Measurements from ENCODE around the gene RNLS.

Gene RNLS

DNA sequence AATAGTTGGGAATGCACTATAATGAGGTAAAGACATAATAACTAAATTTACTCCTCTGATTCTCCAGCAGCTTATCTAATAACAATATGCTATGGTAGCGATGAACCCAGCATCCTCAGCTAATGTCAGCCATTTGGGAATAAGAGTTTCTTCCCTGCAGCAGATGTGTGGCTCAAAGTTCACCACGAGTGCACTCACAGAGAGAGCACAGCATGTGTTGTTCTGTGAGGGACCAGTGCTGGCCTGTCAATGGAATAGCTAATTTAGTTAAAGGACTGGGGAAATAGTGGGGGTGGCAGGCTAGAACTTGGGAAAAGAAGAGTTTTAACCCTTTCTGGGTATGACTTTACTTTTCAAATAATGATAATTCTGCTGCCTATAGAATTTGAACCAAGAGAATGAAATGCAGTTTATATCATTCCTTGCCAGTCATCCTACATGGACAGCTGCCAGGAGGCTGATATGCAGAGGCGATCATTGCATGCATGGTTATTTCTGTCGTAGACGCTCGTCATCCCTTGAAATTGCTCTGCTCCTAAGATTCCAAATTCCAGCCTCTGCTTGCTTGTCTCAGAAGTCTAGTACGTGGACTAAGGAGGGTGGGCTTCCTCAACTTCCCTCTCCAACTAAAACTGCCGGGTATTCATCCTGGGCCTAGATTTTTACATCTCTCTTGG is 355.6 kb downstream of the RNLS start:
- H3K4me3 ChIP-seq (ENCODE audit: low read depth, low read length): no peak overlapping the region
- TF ChIP-seq POLR2A (IDR thresholded peaks at IDR 0.05; ENCODE audit: extremely low read depth, insufficient read length) (no peak), MYC (IDR thresholded peaks at IDR 0.05; ENCODE audit: low read depth, low read length) (no peak)
- TF ChIP-seq, protein P1, sequence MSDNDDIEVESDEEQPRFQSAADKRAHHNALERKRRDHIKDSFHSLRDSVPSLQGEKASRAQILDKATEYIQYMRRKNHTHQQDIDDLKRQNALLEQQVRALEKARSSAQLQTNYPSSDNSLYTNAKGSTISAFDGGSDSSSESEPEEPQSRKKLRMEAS (IDR thresholded peaks at IDR 0.05; ENCODE audit: low read depth, low read length): no peak
- TF ChIP-seq, protein P2, sequence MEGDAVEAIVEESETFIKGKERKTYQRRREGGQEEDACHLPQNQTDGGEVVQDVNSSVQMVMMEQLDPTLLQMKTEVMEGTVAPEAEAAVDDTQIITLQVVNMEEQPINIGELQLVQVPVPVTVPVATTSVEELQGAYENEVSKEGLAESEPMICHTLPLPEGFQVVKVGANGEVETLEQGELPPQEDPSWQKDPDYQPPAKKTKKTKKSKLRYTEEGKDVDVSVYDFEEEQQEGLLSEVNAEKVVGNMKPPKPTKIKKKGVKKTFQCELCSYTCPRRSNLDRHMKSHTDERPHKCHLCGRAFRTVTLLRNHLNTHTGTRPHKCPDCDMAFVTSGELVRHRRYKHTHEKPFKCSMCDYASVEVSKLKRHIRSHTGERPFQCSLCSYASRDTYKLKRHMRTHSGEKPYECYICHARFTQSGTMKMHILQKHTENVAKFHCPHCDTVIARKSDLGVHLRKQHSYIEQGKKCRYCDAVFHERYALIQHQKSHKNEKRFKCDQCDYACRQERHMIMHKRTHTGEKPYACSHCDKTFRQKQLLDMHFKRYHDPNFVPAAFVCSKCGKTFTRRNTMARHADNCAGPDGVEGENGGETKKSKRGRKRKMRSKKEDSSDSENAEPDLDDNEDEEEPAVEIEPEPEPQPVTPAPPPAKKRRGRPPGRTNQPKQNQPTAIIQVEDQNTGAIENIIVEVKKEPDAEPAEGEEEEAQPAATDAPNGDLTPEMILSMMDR (IDR thresholded peaks at IDR 0.05; ENCODE audit: low read depth, low read length): no peak
- DNase-seq (ENCODE audit: low read depth): no peak

DNA sequence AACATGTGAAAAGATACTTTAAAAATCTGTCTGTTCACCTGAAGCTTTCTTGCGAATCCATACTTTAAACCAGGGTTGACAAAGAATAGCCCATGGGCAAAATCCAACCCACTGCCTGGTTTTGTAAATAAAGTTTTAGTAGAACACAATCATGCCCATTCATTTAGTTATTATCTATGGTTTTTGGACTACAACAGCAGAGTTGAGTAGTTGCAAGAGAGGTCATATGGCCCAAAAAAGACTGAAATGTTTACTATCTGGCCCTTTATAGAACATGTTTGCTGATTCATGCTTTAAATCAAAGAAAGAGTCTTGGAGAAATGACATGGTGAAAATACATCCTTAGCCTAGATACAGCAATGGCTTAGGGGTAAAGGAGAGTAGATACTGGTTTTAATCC is 356.2 kb downstream of the RNLS start:
- DNase-seq (ENCODE audit: low read depth): no peak
- TF ChIP-seq, protein P2 (IDR thresholded peaks at IDR 0.05; ENCODE audit: low read depth, low read length): no peak
- H3K4me3 ChIP-seq (ENCODE audit: low read depth, low read length): no peak overlapping the region

DNA sequence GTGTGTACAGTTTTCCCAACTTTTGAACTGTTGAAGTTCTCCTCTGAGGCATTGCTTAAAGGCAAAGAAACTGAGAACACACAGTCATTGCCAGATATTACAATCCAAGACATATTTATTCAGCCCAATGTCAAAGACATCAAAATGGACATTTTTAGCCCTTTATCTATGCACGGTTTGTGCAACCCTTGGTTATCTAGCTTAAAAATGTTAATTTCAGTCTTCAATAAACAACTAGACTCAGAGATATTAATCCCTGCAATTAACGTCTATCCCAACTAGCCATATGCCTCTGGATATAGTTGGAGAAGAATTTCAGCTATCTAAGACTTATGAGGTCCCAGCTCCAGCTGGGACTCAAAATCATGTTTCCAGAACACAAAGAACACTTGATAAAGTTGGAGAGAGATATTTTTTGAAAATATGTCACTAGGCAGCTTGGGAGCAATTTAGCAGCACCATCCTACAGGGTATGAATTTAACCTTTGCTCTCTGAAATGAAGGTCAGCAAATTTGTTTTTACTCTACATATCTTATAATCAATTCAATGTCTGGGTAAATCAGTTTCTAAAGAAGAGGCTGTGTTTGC is 357.0 kb downstream of the RNLS start:
- H3K4me3 ChIP-seq (ENCODE audit: low read depth, low read length): no peak overlapping the region
- TF ChIP-seq, protein P2 (IDR thresholded peaks at IDR 0.05; ENCODE audit: low read depth, low read length): no peak
- TF ChIP-seq, protein P1 (IDR thresholded peaks at IDR 0.05; ENCODE audit: low read depth, low read length): no peak
- TF ChIP-seq MYC (IDR thresholded peaks at IDR 0.05; ENCODE audit: low read depth, low read length) (no peak), POLR2A (IDR thresholded peaks at IDR 0.05; ENCODE audit: extremely low read depth, insufficient read length) (no peak)
- no peak for DNase-seq (ENCODE audit: low read depth)
